Measurements from ENCODE around the gene ABCB9.
"Not testable (repeated sequence)": the region's sequence is repeated elsewhere in the genome, so short reads cannot be mapped to it uniquely, and the experiment has no call there.

ABCB9 gene

DNA sequence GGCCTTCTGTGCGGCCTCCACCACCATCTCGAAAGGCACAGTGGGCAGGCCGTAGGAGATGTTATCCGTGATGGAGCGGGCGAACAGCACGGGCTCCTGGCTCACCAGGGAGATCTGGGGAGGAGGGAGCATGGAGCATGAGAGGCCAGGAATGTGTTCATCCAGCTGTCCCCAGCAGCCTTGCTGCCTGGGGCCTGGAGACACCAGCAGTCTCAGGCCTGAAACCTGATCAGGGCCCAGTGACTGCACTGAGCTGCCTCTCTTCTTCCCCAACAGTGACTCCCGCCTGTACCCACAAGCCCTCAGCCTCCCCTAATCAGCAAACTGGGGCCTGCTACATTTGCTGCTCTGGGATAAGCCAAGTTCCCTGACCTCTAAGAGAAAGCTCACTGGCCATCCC is 30.9 kb downstream of the ABCB9 start:
- DNase-seq (ENCODE audit: low read depth), result no peak

DNA sequence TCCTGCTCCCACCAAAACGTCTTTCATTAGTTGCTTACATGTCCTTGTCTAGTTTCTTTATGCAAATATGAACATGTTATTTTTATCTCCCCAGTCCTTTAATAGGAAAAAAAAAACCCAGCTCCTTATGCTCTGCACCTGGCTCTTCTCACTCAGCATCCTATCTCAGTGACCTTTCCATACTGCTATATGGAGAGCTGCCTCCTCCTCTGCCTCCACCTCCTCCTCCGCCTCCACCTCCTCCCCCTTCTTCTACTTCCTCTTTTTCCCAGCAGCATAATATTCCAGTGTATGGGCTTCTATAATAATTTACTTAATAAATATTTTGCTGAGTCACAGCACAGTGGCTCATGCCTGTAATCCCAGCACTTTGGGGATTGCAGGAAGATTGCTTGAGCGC is 31.5 kb downstream of the ABCB9 start:
- no peak for DNase-seq (ENCODE audit: low read depth)

DNA sequence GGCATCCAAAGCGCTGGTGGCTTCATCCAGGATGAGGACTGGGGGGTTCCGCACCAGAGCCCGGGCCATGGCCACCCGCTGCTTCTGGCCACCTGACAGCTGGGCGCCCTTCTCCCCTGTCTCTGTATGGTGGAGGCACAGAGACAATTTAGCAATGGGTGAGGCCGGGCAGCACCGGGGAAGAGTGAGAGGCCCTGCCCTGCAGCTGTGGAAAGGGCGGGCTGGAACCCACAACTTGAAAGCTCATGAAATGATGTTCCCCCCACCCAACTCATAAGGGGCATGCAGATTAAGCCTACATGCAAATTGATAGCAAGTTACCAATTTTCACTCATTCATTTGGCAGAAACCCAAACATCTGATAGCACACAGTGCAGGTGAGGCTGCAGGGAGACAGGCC is 34.1 kb downstream of the ABCB9 start:
- DNase-seq (ENCODE audit: low read depth), result no peak

DNA sequence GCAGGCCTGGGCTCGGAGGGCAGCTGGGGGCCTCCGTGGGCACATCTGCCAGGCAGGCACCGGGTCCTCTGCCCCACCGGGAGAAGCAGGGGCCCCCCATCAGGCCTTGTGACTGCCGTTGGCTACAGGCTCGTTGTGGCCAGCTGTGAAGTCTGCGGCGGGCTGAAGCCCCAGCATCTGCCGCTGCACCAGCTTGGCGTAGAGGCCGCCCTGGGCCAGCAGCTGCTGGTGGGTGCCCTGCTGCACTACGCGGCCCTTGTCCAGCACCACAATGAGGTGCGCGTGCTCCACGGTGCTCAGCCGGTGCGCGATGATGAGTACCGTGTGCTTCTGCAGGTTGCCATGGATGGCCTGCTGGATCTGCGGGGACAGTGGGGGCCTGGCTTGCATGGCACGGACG is 36.5 kb downstream of the ABCB9 start:
- no peak for DNase-seq (ENCODE audit: low read depth)

DNA sequence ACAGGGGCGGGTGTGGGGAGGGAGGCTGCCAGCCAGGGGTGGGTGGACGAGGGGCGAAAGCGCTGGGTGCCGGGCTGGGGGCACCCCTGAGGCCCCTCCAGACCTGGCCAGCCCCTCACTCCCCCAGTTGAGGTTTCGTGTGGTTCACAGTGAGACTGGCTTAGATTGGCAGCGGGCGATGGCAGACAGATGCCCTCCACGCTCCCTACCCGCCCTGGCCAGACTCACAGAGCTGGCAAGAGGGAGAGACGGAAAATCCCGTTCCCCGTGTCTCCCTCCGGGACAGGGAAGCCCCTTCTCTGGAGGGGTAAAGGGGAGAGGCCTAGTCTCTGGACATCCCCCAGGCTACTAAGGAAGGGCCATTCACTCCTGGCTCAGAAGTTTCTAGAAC is 37.1 kb downstream of the ABCB9 start:
- no peak for DNase-seq (ENCODE audit: low read depth)

DNA sequence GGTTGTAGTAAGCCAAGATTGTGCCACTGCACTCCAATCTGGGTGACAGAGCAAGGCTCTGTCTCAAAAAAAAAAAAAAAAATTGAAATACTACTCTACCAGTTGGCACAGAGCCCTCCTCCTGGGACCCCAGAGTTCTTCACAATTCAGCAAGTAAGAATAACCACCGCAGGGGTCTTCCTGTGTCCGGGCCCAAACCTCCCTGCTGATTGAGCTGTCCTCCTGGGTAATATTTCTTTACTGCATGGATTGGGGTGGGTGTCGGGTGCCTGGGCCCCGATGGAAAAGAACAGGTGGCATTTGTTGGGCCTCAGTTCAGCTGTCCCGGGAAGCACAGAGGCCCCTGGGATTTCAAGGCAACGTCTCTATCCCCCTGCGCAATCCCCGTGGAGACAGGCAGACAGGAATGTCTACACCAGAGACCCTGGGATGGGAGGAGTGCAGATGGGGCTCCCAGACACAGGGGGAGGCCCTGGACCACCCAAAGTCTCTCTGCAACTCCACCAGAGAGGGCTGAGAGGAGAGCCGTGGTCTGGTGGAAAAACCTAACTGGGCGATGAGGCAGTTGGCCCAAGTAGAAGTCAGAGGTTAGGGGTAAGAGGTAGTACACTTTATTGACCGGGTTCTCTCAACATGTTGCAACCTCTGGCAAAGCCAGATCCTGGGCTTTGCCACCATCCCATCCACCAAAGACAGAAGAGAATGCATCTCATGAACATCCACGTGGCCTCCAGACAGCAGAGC is 37.7 kb downstream of the ABCB9 start:
- DNase-seq (ENCODE audit: low read depth), result no peak

DNA sequence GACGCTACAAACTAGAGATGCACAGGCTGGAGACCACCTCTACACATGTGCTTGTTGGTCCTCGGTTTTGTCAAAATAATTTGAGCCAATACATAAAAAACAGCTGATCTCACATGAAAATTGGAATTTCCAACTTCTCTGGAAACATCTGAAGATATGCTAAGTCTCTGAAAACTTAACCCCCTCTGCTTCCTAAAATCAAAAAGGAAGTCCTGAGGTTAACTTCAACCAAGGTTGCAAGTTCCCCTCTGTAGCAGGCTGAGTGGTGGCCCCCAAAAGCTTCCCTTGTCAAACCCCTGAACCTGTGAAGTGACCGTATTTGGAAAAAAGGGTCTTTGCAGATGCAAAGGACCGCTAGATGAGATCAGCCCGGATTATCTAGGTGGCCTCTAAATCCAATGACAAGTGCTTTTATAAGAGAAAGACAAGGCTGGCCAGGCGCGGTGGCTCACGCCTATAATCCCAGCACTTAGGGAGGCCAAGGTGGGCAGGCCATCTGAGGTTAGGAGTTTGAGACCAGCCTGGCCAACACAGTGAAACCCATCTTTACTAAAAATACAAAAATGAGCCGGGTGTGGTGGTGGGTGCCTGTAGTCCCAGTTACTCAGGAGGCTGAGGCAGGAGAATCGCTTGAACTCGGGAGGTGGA is 38.4 kb downstream of the ABCB9 start:
- DNase-seq (ENCODE audit: low read depth), result no peak

DNA sequence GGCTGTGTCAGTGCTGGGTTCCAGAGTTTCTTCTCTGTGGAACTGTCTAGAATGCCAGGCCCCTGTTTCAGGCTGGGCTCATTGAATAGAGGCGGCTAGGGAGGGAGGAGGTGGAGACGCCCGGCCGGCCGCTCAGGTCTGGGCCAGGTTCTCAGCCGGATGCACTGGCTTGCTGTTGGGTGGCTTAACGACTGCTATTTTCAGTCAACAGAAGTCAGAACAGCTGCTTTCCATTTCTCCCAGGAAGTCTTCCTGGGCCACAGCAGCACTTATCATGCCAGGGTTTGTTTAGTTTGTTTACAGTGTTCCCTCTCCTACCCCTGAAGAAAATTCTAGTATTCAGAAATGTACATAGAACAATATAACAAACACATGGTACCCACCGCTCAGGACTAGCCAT is 44.3 kb downstream of the ABCB9 start:
- DNase-seq (ENCODE audit: low read depth), result no peak

DNA sequence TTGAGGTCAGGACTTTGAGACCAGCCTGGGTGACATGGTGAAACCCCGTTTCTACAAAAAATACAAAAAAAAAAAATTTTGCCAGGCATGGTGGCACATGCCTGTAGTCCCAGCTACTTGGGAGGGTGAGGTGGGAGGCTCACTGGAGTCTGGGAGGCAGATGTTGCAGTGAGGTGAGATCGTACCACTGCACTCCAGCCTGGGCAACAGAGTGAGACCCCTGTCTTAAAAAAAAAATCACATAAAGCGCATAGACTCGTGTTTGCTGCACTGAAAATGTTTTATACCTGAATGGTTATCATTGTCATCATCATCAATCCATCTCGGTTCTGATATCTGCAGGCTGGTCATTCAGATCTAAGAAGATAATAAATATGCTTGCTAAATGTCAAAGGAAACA is 45.6 kb downstream of the ABCB9 start:
- no peak for DNase-seq (ENCODE audit: low read depth)

DNA sequence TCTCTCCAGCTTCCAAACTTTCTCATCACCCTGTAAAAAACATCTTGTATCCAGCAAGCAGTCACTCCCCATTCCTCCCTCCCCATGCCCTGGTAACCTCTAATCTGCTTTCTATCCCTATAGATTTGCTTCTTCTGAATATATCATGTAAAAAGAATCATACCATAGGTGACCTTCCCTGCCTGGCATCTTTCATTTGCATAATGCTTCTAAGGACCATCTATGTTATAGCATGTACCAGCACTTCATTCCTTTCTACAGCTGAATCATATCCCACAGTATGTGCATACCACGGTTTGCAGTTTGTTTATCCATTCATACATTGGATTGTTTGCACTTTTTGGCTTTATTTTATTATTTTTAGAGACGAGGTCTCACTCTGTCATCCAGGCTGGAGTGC is 47.4 kb downstream of the ABCB9 start:
- no peak for DNase-seq (ENCODE audit: low read depth)

DNA sequence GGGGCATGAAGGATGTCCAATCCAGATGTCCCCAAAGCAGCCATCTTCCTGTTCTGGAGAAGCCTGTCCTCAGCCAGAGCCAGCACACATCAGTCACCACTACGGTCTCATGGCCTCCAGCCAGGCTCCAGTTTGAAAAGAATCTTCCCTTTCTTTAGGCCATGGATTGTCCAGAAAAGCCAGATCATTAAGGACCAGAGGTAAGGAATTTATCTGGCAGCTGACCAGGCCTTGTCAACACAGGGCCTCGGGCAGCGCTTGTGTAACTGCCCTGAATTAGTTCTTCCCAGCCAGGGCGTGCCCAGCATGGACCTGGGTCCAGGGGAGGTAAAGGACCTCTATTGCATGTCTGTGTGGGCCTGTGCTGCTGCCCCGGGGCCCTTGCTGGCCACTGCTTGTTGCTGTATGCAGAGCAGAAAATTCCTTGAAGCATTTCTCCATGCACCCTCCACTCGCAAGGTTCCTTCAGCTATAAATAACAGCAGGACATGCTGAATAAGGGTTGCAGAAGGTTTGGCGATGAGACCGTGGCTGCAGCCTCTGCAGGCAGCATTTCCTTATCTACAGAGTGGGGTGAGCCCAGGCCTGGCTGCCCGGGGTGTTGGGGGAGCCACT is 48.6 kb downstream of the ABCB9 start:
- DNase-seq (ENCODE audit: low read depth), result no peak

DNA sequence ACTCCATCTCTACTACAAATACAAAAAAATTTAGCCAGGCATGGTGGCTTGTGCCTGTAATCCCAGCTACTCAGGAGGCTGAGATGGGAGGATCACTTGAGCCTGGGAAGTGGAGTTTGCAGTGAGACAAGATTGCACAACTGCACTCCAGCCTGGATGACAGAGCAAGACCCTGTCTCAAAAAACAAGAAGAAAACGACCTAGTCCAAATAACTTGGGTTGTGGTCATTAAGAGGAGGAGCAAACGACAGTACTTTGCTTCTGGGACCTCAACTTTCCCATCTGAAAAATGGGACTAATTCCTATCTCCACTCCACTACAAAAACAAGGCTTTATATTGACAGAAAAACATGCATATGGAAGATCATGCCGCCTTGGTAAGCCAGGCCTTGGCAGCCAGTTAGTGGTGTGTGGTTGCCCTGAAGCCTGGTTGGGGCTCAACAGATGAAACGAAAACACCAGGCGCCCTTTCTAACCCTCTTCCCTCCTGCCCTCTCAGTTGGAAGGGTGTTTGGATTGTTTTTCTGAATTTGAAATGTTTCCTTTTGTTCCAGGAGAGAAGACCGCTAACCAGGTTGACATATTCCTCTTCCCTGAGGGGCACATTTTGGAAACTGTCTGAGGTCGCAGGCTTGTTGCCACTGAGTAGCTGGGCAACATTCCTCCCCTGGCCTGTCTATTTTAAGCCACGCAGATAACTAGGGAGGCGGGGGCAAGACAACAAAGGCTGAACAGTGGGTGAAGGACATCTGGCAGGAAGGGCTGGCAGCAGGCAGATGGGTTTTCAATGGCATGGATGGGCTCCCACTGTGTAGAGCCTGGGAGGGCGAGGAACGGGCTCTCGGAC is 56.6 kb downstream of the ABCB9 start:
- DNase-seq (ENCODE audit: low read depth), result no peak

DNA sequence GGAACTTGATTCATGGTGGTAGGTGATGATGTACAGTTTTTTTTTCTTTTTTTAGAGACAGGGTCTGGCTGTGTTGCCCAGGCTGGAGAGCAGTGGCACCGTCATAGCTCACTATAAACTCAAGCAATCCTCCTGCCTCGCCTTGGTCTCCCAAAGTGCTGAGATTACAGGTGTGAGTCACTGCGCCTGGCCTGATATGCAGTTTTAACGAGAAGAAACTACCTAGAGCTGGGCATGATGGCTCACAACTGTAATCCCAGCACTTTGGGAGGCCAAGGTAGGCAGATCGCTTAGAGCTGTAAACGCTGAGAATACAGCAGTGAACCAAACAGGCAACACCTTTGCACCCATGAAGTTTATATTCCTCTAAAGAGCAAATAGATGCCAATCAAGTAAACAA is 57.3 kb downstream of the ABCB9 start:
- no peak for DNase-seq (ENCODE audit: low read depth)

DNA sequence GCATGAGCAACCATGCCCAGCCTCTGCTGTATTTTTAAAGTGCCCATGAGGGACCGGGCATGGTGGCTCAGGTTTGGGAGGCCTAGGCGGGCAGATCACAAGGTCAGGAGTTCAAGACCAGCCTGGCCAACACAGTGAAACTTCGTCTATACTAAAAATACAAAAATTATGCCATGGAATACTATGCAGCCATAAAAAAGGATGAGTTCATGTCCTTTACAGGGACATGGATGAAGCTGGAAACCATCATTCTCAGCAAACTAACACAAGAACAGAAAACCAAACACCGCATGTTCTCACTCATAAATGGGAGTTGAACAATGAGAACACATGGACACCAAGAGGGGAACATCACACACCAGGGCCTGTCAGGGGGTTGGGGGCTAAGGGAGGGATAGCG is 61.0 kb downstream of the ABCB9 start:
- not testable (repeated sequence) for DNase-seq (ENCODE audit: low read depth)

DNA sequence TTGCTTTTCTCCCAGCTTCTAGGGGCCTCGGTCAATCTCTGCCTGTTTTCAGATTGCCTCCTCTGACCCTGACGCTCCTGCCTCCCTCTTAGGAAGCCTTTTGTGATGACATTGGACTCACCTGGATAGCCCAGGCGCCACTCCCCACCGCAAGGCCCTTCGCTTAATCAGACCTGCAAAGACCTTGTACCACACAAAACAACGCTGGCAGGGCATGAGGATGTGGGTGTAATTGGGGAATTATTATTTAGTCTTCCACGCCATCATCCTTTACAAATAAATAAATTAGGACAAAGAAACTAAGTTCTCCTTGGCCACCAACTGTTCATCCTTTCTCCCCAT is 62.6 kb downstream of the ABCB9 start:
- no peak for DNase-seq (ENCODE audit: low read depth)

DNA sequence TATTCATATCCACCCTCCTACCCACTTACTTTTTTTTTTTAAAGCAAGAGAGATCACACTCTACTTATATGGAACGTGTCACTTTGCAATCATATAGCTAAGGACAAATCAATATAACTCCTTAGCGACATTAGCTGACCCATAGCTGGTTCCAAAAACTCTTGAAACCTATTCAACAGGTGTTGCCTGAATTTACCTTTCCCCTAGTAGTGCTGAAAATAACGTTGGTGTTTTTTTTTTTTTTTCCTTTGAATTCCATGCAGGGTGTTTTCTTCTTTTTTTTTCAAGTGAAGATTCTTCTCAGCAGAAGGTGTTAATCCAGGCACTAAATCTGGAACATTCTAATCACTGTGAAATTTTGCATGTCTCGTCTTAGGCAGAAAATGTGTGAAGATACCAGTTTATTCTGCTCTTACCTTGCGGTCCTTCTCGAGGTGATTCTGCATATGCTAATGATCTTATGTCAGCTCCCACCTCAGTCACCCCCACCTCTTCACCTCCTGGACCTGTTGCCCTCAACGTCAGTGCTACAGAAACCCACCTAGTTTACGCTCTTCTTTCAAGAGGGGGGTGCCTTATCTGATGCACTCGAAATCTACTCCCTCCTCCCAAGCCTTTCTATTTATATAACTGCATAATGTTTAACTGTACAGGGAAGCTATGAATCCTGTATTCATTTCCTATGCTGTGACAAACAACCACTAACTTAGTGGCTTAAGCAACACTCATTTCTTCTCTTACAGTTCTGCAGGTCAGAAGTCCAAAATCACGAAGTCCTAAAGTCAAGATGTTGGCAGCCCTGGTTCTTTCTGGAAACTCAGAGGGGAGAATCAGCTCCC is 63.2 kb downstream of the ABCB9 start:
- DNase-seq (ENCODE audit: low read depth), result no peak

DNA sequence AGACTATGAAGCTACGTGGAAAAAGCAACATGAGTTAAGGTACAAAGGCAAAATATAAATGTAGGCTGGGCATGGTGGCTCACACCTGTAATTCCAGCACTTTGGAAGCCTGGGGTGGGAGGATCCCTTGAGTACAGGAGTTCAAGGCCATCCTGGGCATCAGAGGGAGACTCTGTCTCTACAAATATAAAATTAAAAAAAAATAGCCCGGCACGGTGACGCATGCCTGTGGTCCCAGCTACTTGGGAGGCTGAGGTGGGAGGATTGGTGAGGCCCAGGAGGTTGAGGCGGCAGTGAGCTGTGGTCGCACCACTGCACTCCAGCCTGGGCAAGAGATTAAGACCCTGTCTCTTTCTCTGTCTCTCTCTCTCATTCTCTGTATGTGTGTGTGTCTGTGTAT is 66.4 kb downstream of the ABCB9 start:
- no peak for DNase-seq (ENCODE audit: low read depth)

DNA sequence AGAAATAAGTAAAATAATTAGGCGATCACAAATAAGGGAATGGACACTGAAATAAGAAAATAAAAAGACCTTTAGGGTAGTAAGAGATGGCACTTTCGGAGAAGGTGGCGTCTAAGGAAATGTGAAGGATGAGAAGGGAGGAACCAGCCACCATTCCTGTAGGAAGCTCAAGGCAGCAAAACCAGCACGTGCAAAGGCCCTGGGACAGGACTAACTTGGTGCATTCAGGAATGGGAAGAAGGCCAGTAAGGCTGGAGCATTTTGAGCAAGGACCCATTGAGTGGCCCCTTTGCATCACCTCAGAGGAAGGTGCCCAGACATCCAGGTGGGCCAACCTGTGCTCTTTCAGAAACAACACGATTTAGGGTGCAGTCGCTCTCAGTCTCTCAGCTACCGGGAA is 69.6 kb downstream of the ABCB9 start:
- DNase-seq (ENCODE audit: low read depth), result no peak

DNA sequence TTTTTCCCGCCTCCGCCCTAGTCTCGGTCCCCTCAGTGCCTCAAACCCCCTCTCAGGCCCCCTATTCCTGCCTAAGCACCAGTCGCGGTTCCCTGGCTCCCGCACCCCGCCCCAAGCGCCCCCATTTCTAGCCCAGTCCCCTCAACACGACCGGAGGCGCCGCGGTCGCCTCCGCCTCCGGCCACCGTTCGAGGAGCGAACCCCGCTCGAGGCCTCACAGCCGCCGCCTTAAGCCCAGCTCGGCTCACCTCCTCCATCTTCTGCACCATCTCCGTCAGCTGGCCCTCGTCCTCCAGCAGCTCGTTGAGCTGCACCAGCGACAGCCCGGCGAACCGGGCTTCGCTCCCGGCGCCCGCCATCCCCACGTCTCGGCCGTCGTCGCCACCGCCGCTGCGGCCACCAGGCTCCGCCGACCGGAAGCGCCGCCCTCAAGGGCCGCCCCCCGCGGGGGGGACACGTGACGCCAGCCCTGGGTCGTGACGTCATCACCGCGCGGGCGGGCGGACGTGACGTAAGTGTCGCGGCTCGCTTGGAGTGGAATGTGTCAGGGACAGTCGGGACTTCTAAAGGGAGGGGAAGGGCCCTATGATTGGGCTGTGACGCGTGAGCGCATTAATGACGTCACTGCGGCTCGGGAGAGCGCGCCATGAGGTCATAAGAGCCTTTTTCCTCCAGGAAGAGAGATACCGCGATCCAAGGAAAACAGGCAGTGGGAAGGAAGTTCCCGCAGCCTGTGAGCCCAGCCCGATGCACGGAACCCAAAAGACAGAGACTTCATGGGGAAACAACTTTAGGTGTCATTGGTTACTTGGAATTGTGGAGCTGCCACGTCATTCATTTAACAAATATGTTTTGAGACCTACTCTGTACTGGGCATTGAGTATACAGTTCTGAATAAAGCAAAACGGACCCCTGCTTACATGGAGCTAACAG is 70.3 kb downstream of the ABCB9 start, which contains the start of gene VPS37B:
VPS37B (minus strand) TSS at position 421 of the 933 bp plus-strand sequence; CDS start at position 359, 62 bp downstream.
- peak; percentile 76 for DNase-seq (ENCODE audit: low read depth)

DNA sequence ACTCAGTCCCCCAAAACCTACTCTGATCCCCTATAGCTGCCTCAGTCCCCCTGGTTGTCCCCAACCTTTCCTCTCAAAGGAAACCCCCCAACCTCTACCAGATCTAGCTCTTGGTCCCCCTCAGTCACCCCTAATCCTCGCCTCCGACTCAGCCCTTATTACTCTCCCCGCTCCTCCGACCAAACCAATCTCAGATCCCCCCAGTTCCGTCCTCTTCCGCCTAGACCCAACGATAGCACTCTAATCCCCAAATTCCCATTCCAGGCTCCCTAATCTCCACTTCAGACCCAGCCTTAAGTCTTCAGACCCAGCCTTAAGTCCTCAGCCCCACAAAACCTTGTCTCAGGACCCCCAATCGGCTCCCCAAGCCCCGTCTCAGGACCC is 71.0 kb downstream of the ABCB9 start:
- DNase-seq (ENCODE audit: low read depth), result no peak

Measured in T-helper 22 cell (primary cell).